Keratinocyte (primary cell): Measurements from ENCODE around the gene METTL26. TPM values are rescaled to one million over a fixed set of nuclear protein-coding genes. Genes with fewer than 3 reads are reported as not detected.

Experiments used
- DNase-seq: peaks from one replicate; pipeline ENCODE4 v3.0.0-alpha.2; 2011; ENCODE audit warnings: low read depth, missing footprints, low spot score
- FAIRE-seq: peaks from 2 replicates; lab custom pipeline; 2011; peaks lifted over from hg19 to GRCh38; lab: Jason Lieb, UNC
- H2AFZ ChIP-seq: 2 replicates; pipeline ENCODE4 v1.6.0; 2012; ENCODE audit warnings: low read length, control low read depth, inconsistent platforms; ENCODE audit not compliant: control insufficient read depth
- H3K27ac ChIP-seq: 2 replicates; pipeline ENCODE4 v1.5.1; 2011; ENCODE audit warnings: low read length; ENCODE audit not compliant: control insufficient read depth, insufficient read depth
- H3K27me3 ChIP-seq: 3 replicates; pipeline ENCODE4 v1.6.0; 2011; ENCODE audit warnings: low read length; ENCODE audit not compliant: control insufficient read depth, insufficient read depth; ENCODE audit errors: extremely low read depth
- H3K36me3 ChIP-seq, 2 experiments: 2 replicates in 1 of 2; 3 replicates in 1 of 2; pipeline ENCODE4 v1.5.1; 2011; ENCODE audit warnings: low read length in 2 of 2, mild to moderate bottlenecking in 1 of 2; ENCODE audit not compliant: control insufficient read depth in 2 of 2, insufficient read depth in 2 of 2; ENCODE audit errors: extremely low read depth in 1 of 2
- H3K4me1 ChIP-seq: 3 replicates; pipeline ENCODE4 v1.5.1; 2011; ENCODE audit warnings: low read length; ENCODE audit not compliant: control insufficient read depth, insufficient read depth; ENCODE audit errors: extremely low read depth
- H3K4me2 ChIP-seq: 3 replicates; pipeline ENCODE4 v1.6.0; 2011; ENCODE audit warnings: low read depth, low read length; ENCODE audit not compliant: control insufficient read depth, insufficient read depth; ENCODE audit errors: extremely low read depth
- H3K4me3 ChIP-seq, 3 experiments: fragments of 200-600 bp in 1 of 3; sonication (generic) in 1 of 3; 2 replicates in 2 of 3; 3 replicates in 1 of 3; pipeline ENCODE4 v1.5.1; 2011 to 2016; ENCODE audit warnings: low read length in 3 of 3, mild to moderate bottlenecking in 3 of 3, control low read depth in 2 of 3, inconsistent platforms in 1 of 3, low read depth in 1 of 3, mixed read lengths in 1 of 3, mixed run types in 1 of 3, moderate library complexity in 1 of 3; ENCODE audit not compliant: control insufficient read depth in 2 of 3, insufficient read depth in 2 of 3; ENCODE audit errors: extremely low read depth in 1 of 3
- H3K79me2 ChIP-seq: 2 replicates; pipeline ENCODE4 v1.6.0; 2012; ENCODE audit warnings: low read length; ENCODE audit not compliant: control insufficient read depth, insufficient read depth
- H3K9ac ChIP-seq: 3 replicates; pipeline ENCODE4 v1.6.0; 2011; ENCODE audit warnings: low read length; ENCODE audit not compliant: control insufficient read depth, insufficient read depth; ENCODE audit errors: extremely low read depth
- H3K9me1 ChIP-seq: 3 replicates; pipeline ENCODE4 v1.6.0; 2011; ENCODE audit warnings: low read length; ENCODE audit not compliant: control insufficient read depth, insufficient read depth; ENCODE audit errors: extremely low read depth
- H3K9me3 ChIP-seq: 2 replicates; pipeline ENCODE4 v1.5.1; 2012; ENCODE audit warnings: low read depth, low read length; ENCODE audit not compliant: control insufficient read depth
- H4K20me1 ChIP-seq: 3 replicates; pipeline ENCODE4 v1.6.0; 2011; ENCODE audit warnings: low read length; ENCODE audit not compliant: control insufficient read depth, insufficient read depth; ENCODE audit errors: extremely low read depth
- CTCF ChIP-seq, 3 experiments: IDR thresholded peaks in 1 of 3; conservative IDR thresholded peaks in 1 of 3; optimal IDR thresholded peaks in 1 of 3; 2 replicates in 2 of 3; 3 replicates in 1 of 3; pipeline versions ENCODE3 to v1.5.1; 2011; ENCODE audit warnings: low read length in 3 of 3, mild to moderate bottlenecking in 3 of 3, moderate library complexity in 2 of 3, control low read depth in 1 of 3, inconsistent platforms in 1 of 3; ENCODE audit not compliant: insufficient read depth in 2 of 3; ENCODE audit errors: extremely low read depth in 1 of 3
- EZH2 ChIP-seq: IDR thresholded peaks from one replicate; pipeline ENCODE4 v1.6.1; 2012; ENCODE audit warnings: inconsistent platforms, mild to moderate bottlenecking, low read length, moderate library complexity
- dilution Hi-C: fragments of 300-500 bp; cut with MboI; formaldehyde crosslinking; loops from one replicate; pipeline ENCODE4 v1.7.0; 2020; ENCODE audit warnings: low sequenced_read_pairs; ENCODE audit not compliant: extremely low pct_ligation_motif_present
- polyA plus RNA-seq, 5 experiments: library from polyadenylated mRNA; depleted of rRNA in 3 of 5; stranded (reverse) in 3 of 5; stranded (forward) in 1 of 5; unstranded in 1 of 5; fragments of >200 nt; gene quantifications; 1 replicate in 1 of 5; 2 replicates in 3 of 5; 3 replicates in 1 of 5; pipeline versions ENCODE4 v1.2.1 to v1.2.3, GENCODE V29; 2011 to 2012; ENCODE audit warnings: missing spikeins in 2 of 5, low read depth in 1 of 5, low replicate concordance in 1 of 5

The METTL26 gene
- polyA plus RNA-seq, 1 donor (not counting 4 experiments of a cell fraction or from before 2014, with no cell fraction given), result 46.9 TPM

GRCh38 chr16:648071-648780 lies 12.1 kb upstream of the METTL26 start:
- no peak for DNase-seq
- Histone ChIP-seq H2AFZ (peak overlapping the region; percentile 49), H3K27ac (peak overlapping the region; percentile 81), H3K9ac (peak overlapping the region; percentile 78), H3K27me3 (no peaks in the 10 kb centered on the region), H3K9me1 (no peaks in the 10 kb centered on the region), H3K79me2 (peaks cover 6% of the 10 kb centered on the region), H3K4me1 (peaks cover 11% of the 10 kb centered on the region), H3K4me2 (peak overlapping the region; percentile 92), H3K36me3 (peaks cover 5 to 6% of the 10 kb centered on the region in 2 experiments), H3K4me3 (peak overlapping the region; percentile 44 to 82 (median 78)), H3K9me3 (no peaks in the 10 kb centered on the region), H4K20me1 (no peaks in the 10 kb centered on the region)
- dilution Hi-C loops, result no loop called here
- TF ChIP-seq EZH2 (no peak), CTCF (optimal IDR thresholded peaks at IDR 0.05 in 1 of 3, IDR thresholded peaks at IDR 0.05 in 1 of 3, conservative IDR thresholded peaks at IDR 0.05 in 1 of 3; ENCODE audit: extremely low read depth in 1 of 3, insufficient read depth in 2 of 3, low read length in 3 of 3) (peak; percentile 69 to 86 (median 84))
- FAIRE-seq, result no peak

GRCh38 chr16:647173-647902 lies 11.2 kb upstream of the METTL26 start:
- Histone ChIP-seq H3K36me3 (peaks cover 1 to 4% of the 10 kb centered on the region in 2 experiments), H2AFZ (no peak overlapping the region), H3K4me2 (peak overlapping the region; percentile 92), H3K79me2 (peaks cover 6% of the 10 kb centered on the region), H3K9me1 (peaks cover 2% of the 10 kb centered on the region), H4K20me1 (no peaks in the 10 kb centered on the region), H3K9ac (no peak overlapping the region), H3K9me3 (no peaks in the 10 kb centered on the region), H3K27ac (no peak overlapping the region), H3K4me3 (no peak overlapping the region), H3K4me1 (peaks cover 16% of the 10 kb centered on the region), H3K27me3 (no peaks in the 10 kb centered on the region)
- no peak for TF ChIP-seq EZH2
- TF ChIP-seq CTCF (optimal IDR thresholded peaks at IDR 0.05 in 1 of 3, IDR thresholded peaks at IDR 0.05 in 1 of 3, conservative IDR thresholded peaks at IDR 0.05 in 1 of 3; ENCODE audit: extremely low read depth in 1 of 3, insufficient read depth in 2 of 3, low read length in 3 of 3), result no peak
- FAIRE-seq, result no peak
- dilution Hi-C loops, result no loop called here
- DNase-seq, result no peak
